Central memory CD8-positive, alpha-beta T cell (primary cell): ENCODE results near the gene SKI.
A peak's percentile ranks its signal among the peaks of the same experiment; 100 is the strongest.
"Not testable (repeated sequence)": the region's sequence is repeated elsewhere in the genome, so short reads cannot be mapped to it uniquely, and the experiment has no call there.

ENCODE experiments used
- ATAC-seq: fragments of 150-1000 bp; cut with Tn5 transposase; replicated peaks from 2 replicates; pipeline ENCODE4 v1.10.0; 2022; ENCODE audit warnings: mild to moderate bottlenecking, moderate FRiP score, moderate number of reproducible peaks; ENCODE audit not compliant: poor library complexity, severe bottlenecking; ENCODE audit errors: extremely low read depth
- DNase-seq, 2 donors: peaks; one replicate each; pipeline ENCODE4 v3.0.0; 2021; ENCODE audit warnings: low spot score in 2 of 2
- H3K27ac Mint-ChIP-seq: one replicate; pipeline ENCODE4 v1.8.0; 2022; ENCODE audit warnings: low read depth, mild to moderate bottlenecking, moderate library complexity, mixed read lengths
- H3K27me3 Mint-ChIP-seq: one replicate; pipeline ENCODE4 v1.8.0; 2022; ENCODE audit warnings: mixed read lengths
- H3K36me3 Mint-ChIP-seq: one replicate; pipeline ENCODE4 v1.8.0; 2022; ENCODE audit warnings: mild to moderate bottlenecking, moderate library complexity, mixed read lengths; ENCODE audit not compliant: insufficient read depth
- H3K4me1 Mint-ChIP-seq: one replicate; pipeline ENCODE4 v1.8.0; 2022; ENCODE audit warnings: mixed read lengths
- H3K4me3 Mint-ChIP-seq: one replicate; pipeline ENCODE4 v1.8.0; 2022; ENCODE audit warnings: mild to moderate bottlenecking, moderate library complexity, mixed read lengths
- H3K9me3 Mint-ChIP-seq: one replicate; pipeline ENCODE4 v1.8.0; 2022; ENCODE audit warnings: mixed read lengths

The SKI gene

GRCh38 chr1:2290171-2290578 lies 62.1 kb downstream of the SKI start:
- peak in 1 of 2 donors; percentile 39 for DNase-seq
- Mint-ChIP-seq H3K27ac (peak overlapping the region; percentile 99), H3K4me1 (peaks cover 44% of the 10 kb centered on the region), H3K36me3 (peaks cover 14% of the 10 kb centered on the region), H3K4me3 (peak overlapping the region; percentile 84), H3K27me3 (no peaks in the 10 kb centered on the region), H3K9me3 (no peaks in the 10 kb centered on the region)
- ATAC-seq = peak; percentile 46

- Mint-ChIP-seq H3K4me3 (peak overlapping the region; percentile 84), H3K4me1 (peaks cover 44% of the 10 kb centered on the region), H3K36me3 (peaks cover 14% of the 10 kb centered on the region), H3K27me3 (no peaks in the 10 kb centered on the region), H3K9me3 (no peaks in the 10 kb centered on the region), H3K27ac (peak overlapping the region; percentile 99)
- peak; percentile 55 to 70 for DNase-seq
- peak; percentile 80 for ATAC-seq
These were observed 62.7 kb downstream of the SKI start for GRCh38 chr1:2290595-2291510.

GRCh38 chr1:2291577-2291976 lies 63.5 kb downstream of the SKI start:
- Mint-ChIP-seq H3K36me3 (peaks cover 17% of the 10 kb centered on the region), H3K4me1 (peaks cover 41% of the 10 kb centered on the region), H3K27ac (peak overlapping the region; percentile 99), H3K9me3 (no peaks in the 10 kb centered on the region), H3K4me3 (peak overlapping the region; percentile 84), H3K27me3 (no peaks in the 10 kb centered on the region)
- ATAC-seq (no peak), DNase-seq (no peak)

GRCh38 chr1:2292725-2293450 lies 64.8 kb downstream of the SKI start:
- ATAC-seq = no peak
- Mint-ChIP-seq H3K27me3 (no peaks in the 10 kb centered on the region), H3K36me3 (peaks cover 23% of the 10 kb centered on the region), H3K4me3 (no peak overlapping the region), H3K4me1 (peaks cover 40% of the 10 kb centered on the region), H3K9me3 (no peaks in the 10 kb centered on the region), H3K27ac (peak overlapping the region; percentile 99)
- no peak for DNase-seq

GRCh38 chr1:2294033-2294724 lies 66.1 kb downstream of the SKI start:
- Mint-ChIP-seq H3K27me3 (no peaks in the 10 kb centered on the region), H3K36me3 (peaks cover 27% of the 10 kb centered on the region), H3K9me3 (no peaks in the 10 kb centered on the region), H3K27ac (no peak overlapping the region), H3K4me3 (no peak overlapping the region), H3K4me1 (peaks cover 46% of the 10 kb centered on the region)
- no peak for DNase-seq
- ATAC-seq = no peak

DNA sequence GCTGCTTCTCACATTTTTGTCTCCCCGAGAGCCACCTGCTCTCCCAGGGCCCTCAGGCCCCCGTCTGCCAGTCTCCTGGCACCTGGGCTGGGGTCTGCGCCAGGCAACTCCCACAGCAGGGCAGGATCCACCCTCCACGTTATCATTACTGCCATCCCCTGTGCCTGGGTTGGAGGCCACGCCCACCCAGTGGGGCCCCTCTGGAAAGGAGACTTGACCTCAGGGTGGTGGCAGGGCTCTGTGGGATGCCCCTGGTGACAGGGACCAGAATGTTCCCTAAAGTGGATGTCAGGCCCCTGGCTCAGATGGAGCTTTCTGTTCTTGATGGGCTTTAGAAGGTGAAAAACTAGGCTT lies 66.6 kb downstream of the SKI start:
- no peak overlapping the region for H3K4me3 Mint-ChIP-seq
- DNase-seq = no peak
- H3K27ac Mint-ChIP-seq = no peak overlapping the region
- no peaks in the 10 kb centered on the region for H3K27me3 Mint-ChIP-seq
- ATAC-seq = no peak
- H3K9me3 Mint-ChIP-seq = no peaks in the 10 kb centered on the region
- H3K36me3 Mint-ChIP-seq = peaks cover 31% of the 10 kb centered on the region
- peaks cover 44% of the 10 kb centered on the region for H3K4me1 Mint-ChIP-seq

DNA sequence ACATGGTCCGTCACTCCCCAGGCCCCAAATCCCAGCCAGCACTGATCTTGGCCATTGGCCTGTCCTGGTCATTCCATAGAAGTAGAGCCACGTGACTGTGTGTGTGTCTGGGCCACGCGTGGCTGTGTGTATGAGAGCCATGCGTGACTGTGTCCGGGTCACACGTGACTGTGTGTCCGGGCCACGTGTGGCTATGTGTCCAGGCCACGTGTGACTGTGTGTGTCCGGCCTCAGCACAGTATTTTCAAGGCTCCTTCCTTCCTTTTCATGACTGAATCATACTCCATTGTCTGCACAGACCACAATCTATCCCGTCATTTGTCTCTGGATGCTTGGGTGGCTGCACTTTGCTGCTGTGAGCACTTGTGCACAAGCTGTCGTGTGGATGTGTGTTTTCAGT lies 67.4 kb downstream of the SKI start:
- Mint-ChIP-seq H3K4me3 (no peak overlapping the region), H3K27me3 (no peaks in the 10 kb centered on the region)
- ATAC-seq = no peak

DNA sequence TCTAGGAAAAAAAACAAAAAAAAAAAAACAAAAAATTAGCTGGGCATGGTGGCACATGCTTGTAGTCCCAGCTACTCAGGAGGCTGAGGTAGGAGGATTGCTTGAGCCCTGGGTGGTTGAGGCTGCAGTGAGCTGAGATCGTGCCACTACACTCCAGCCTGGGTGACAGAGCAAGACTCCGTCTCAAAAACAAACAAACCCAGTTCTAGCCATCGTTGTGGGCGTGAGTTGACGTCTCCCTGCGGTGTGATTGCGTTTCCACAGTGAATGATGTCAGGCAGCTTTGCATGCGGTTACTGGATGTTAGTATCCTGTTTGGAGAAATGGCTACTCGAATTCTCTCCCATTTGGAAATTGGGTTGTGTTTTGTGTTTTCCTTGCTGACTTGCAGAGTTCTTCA lies 68.1 kb downstream of the SKI start:
- Mint-ChIP-seq H3K27ac (peak overlapping the region; percentile 44), H3K4me1 (peaks cover 42% of the 10 kb centered on the region), H3K36me3 (peaks cover 46% of the 10 kb centered on the region)
- not testable (repeated sequence) for H3K4me3 Mint-ChIP-seq, DNase-seq, H3K27me3 Mint-ChIP-seq, ATAC-seq, H3K9me3 Mint-ChIP-seq

More for the DNA sequence above, 67.4 kb downstream of the SKI start:
- peaks cover 39% of the 10 kb centered on the region for H3K36me3 Mint-ChIP-seq
- H3K4me1 Mint-ChIP-seq = peaks cover 42% of the 10 kb centered on the region
- H3K9me3 Mint-ChIP-seq = no peaks in the 10 kb centered on the region
- DNase-seq = no peak
- H3K27ac Mint-ChIP-seq = peak overlapping the region; percentile 49

GRCh38 chr1:2296614-2297013 lies 68.5 kb downstream of the SKI start:
- Mint-ChIP-seq H3K4me1 (peaks cover 42% of the 10 kb centered on the region), H3K4me3 (no peak overlapping the region), H3K36me3 (peaks cover 49% of the 10 kb centered on the region), H3K27ac (peak overlapping the region; percentile 44), H3K9me3 (no peaks in the 10 kb centered on the region), H3K27me3 (no peaks in the 10 kb centered on the region)
- DNase-seq (no peak), ATAC-seq (no peak)

- H3K4me1 Mint-ChIP-seq = peaks cover 43% of the 10 kb centered on the region
- peaks cover 45% of the 10 kb centered on the region for H3K36me3 Mint-ChIP-seq
- no peak for ATAC-seq
- H3K9me3 Mint-ChIP-seq = no peaks in the 10 kb centered on the region
- no peak for DNase-seq
- H3K27ac Mint-ChIP-seq = peak overlapping the region; percentile 44
- no peaks in the 10 kb centered on the region for H3K27me3 Mint-ChIP-seq
- no peak overlapping the region for H3K4me3 Mint-ChIP-seq
These were observed 69.3 kb downstream of the SKI start for GRCh38 chr1:2297246-2298011.

GRCh38 chr1:2298685-2299084 lies 70.6 kb downstream of the SKI start:
- ATAC-seq (no peak), DNase-seq (no peak)
- Mint-ChIP-seq H3K4me1 (peaks cover 37% of the 10 kb centered on the region), H3K27ac (peak overlapping the region; percentile 98), H3K9me3 (no peaks in the 10 kb centered on the region), H3K4me3 (peak overlapping the region; percentile 63), H3K27me3 (no peaks in the 10 kb centered on the region), H3K36me3 (peaks cover 45% of the 10 kb centered on the region)

DNA sequence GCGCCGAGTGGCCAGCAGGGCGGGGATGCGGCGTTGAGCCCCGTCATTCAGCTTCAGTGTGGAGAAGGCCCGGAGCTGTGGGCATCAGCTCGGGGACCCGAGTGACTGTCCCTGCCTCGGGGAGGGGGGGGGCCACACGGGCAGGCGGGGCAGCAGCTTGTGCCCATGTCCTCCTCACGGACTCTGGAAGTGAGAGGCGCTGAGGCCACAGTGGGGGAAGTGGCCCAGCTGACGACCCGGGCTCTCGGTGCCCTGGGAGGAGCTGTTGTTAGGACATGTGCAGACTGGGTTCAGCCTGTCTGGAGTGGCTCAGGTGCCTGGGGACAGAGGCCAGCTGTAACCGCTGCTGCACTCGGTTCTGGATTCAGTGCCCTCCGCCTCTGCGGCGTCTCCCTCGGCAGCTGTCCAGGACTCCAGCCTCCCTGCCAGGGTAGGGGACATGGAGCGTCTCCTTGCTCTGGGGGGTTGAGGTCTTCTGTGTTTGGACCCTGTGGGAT lies 71.1 kb downstream of the SKI start:
- H3K27ac Mint-ChIP-seq = peak overlapping the region; percentile 98
- DNase-seq (no peak), ATAC-seq (no peak)
- H3K4me3 Mint-ChIP-seq = peak overlapping the region; percentile 74
- peaks cover 32% of the 10 kb centered on the region for H3K4me1 Mint-ChIP-seq
- peaks cover 46% of the 10 kb centered on the region for H3K36me3 Mint-ChIP-seq
- H3K27me3 Mint-ChIP-seq = no peaks in the 10 kb centered on the region
- H3K9me3 Mint-ChIP-seq = no peaks in the 10 kb centered on the region
